Superior temporal gyrus (tissue), 1 donor: ENCODE measurements around the gene RNASE4.

Experiments
- DNase-seq: peaks from one replicate; pipeline ENCODE4 v3.0.0-alpha.2; 2016; ENCODE audit errors: extremely low spot score

The RNASE4 gene

GRCh38 chr14:20675669-20676068 is 8.7 kb upstream of the RNASE4 start:
- DNase-seq = no peak

GRCh38 chr14:20676072-20676471 is 8.3 kb upstream of the RNASE4 start:
- DNase-seq = no peak

- DNase-seq = peak; percentile 64
Measured at GRCh38 chr14:20679907-20680306, 4.5 kb upstream of the RNASE4 start.

GRCh38 chr14:20680363-20680762 is 4.0 kb upstream of the RNASE4 start:
- peak; percentile 9 for DNase-seq

- DNase-seq = no peak
Measured at GRCh38 chr14:20680843-20681347, 3.5 kb upstream of the RNASE4 start.

- peak; percentile 94 for DNase-seq
Measured at GRCh38 chr14:20681348-20682126, 2.8 kb upstream of the RNASE4 start.

GRCh38 chr14:20682127-20682434 is 2.3 kb upstream of the RNASE4 start:
- no peak for DNase-seq

- peak; percentile 97 for DNase-seq
Measured at GRCh38 chr14:20682435-20683124, 1.8 kb upstream of the RNASE4 start.

GRCh38 chr14:20683125-20683890 is 1.1 kb upstream of the RNASE4 start:
- peak; percentile 96 for DNase-seq

- DNase-seq = peak; percentile 37
Measured at GRCh38 chr14:20684662-20685456, 499 bp downstream of the RNASE4 start.

- no peak for DNase-seq
Measured at GRCh38 chr14:20686386-20687143, 2.2 kb downstream of the RNASE4 start.

- no peak for DNase-seq
Measured at GRCh38 chr14:20687362-20688166, 3.2 kb downstream of the RNASE4 start.

- no peak for DNase-seq
Measured at GRCh38 chr14:20688167-20688839, 3.9 kb downstream of the RNASE4 start, which contains the start of gene ANG. Gene ANG, plus strand, starts transcription at chr14:20688764. Its CDS starts 4,801 bp downstream, at chr14:20693565.

GRCh38 chr14:20690848-20691640 is 6.7 kb downstream of the RNASE4 start:
- peak; percentile 95 for DNase-seq

GRCh38 chr14:20692116-20692751 is 7.9 kb downstream of the RNASE4 start:
- no peak for DNase-seq

- no peak for DNase-seq
Measured at GRCh38 chr14:20696764-20697163, 12.4 kb downstream of the RNASE4 start.

GRCh38 chr14:20697273-20698017 is 13.1 kb downstream of the RNASE4 start:
- DNase-seq = peak; percentile 95
